HG02610 (cell line): Measurements from ENCODE around the gene GSAP.
A peak's percentile ranks its signal among the peaks of the same experiment; 100 is the strongest.
"Not testable (repeated sequence)": the region's sequence is repeated elsewhere in the genome, so short reads cannot be mapped to it uniquely, and the experiment has no call there.

Source experiments
- ATAC-seq: cut with Tn5 transposase; IDR thresholded peaks from one replicate; pipeline ENCODE4 v1.9.1; 2021; ENCODE audit warnings: mild to moderate bottlenecking, moderate library complexity; ENCODE audit not compliant: unreplicated experiment

The GSAP gene

GRCh38 chr7:77360969-77361368 lies 55.2 kb downstream of the GSAP start:
- no peak for ATAC-seq

GRCh38 chr7:77360104-77360503 lies 56.0 kb downstream of the GSAP start:
- ATAC-seq: no peak

GRCh38 chr7:77359599-77359998 lies 56.5 kb downstream of the GSAP start:
- no peak for ATAC-seq

- no peak for ATAC-seq
Observed at GRCh38 chr7:77354914-77355313, 61.2 kb downstream of the GSAP start.

GRCh38 chr7:77354484-77354883 lies 61.7 kb downstream of the GSAP start:
- no peak for ATAC-seq

GRCh38 chr7:77353911-77354310 lies 62.2 kb downstream of the GSAP start:
- ATAC-seq: no peak

- ATAC-seq: no peak
Observed at GRCh38 chr7:77353407-77353721, 62.8 kb downstream of the GSAP start.

GRCh38 chr7:77352665-77353406 lies 63.3 kb downstream of the GSAP start:
- ATAC-seq: no peak

GRCh38 chr7:77351539-77352004 lies 64.6 kb downstream of the GSAP start:
- peak; percentile 94 for ATAC-seq

GRCh38 chr7:77349141-77349540 lies 67.0 kb downstream of the GSAP start:
- no peak for ATAC-seq

GRCh38 chr7:77348371-77348813 lies 67.8 kb downstream of the GSAP start:
- ATAC-seq: no peak

- ATAC-seq: no peak
Observed at GRCh38 chr7:77346441-77346840, 69.7 kb downstream of the GSAP start.

- not testable (repeated sequence) for ATAC-seq
Observed at GRCh38 chr7:77345426-77345825, 70.7 kb downstream of the GSAP start.

- ATAC-seq: no peak
Observed at GRCh38 chr7:77339726-77340125, 76.4 kb downstream of the GSAP start.

- no peak for ATAC-seq
Observed at GRCh38 chr7:77338883-77339629, 77.1 kb downstream of the GSAP start.

- ATAC-seq: no peak
Observed at GRCh38 chr7:77338260-77338659, 77.9 kb downstream of the GSAP start.

- no peak for ATAC-seq
Observed at GRCh38 chr7:77337456-77337990, 78.6 kb downstream of the GSAP start.

GRCh38 chr7:77335581-77335980 lies 80.6 kb downstream of the GSAP start:
- ATAC-seq: no peak

GRCh38 chr7:77334039-77334438 lies 82.1 kb downstream of the GSAP start:
- not testable (repeated sequence) for ATAC-seq

GRCh38 chr7:77331938-77332695 lies 84.0 kb downstream of the GSAP start:
- ATAC-seq: peak; percentile 66

GRCh38 chr7:77330169-77330882 lies 85.8 kb downstream of the GSAP start:
- peak; percentile 53 for ATAC-seq
